22Rv1 (cell line): Measurements from ENCODE around the gene HS6ST3.

Experiments used
- CTCF ChIP-seq: fragments of 450-650 bp; IDR thresholded peaks from 2 replicates; pipeline ENCODE4 v1.5.1; 2017; ENCODE audit warnings: mild to moderate bottlenecking
- ZFX ChIP-seq: fragments of 450-650 bp; IDR thresholded peaks from 2 replicates; pipeline ENCODE4 v1.6.1; 2017; ENCODE audit warnings: antibody characterized with exemption, borderline replicate concordance

- TF ChIP-seq CTCF (no peak), ZFX (no peak)
Measured at GRCh38 chr13:96449920-96450319, 360.0 kb downstream of the HS6ST3 start.
